IMR-90 (cell line): ENCODE data around the gene CEMIP2. TPM values are rescaled to one million over a fixed set of nuclear protein-coding genes. Genes with fewer than 3 reads are reported as not detected.

Source experiments
- ATAC-seq: fragments of 200-7000 bp; cut with Tn5 transposase; 2 replicates; pipeline ENCODE4 v1.9.1; 2020; ENCODE audit warnings: low read depth, mild to moderate bottlenecking, moderate library complexity
- BruUV-seq: library from RNA; stranded (reverse); fragments of 400-500 nt; replicated peaks from 2 replicates; lab custom pipeline; 2021; lab: Mats Ljungman, UMichigan
- CTCF ChIA-PET: fragments of 300-600 bp; formaldehyde crosslinking; extraction: SDS; loops from one replicate; lab custom pipeline; 2021; ENCODE audit warnings: antibody characterized with exemption; lab: Yijun Ruan, JAX
- POLR2A ChIA-PET: fragments of 300-600 bp; sonication (Branson Sonifier 250); formaldehyde crosslinking; loops from one replicate; lab custom pipeline; 2022; ENCODE audit warnings: antibody characterized with exemption; ENCODE audit not compliant: unreplicated experiment; lab: Charles Lee
- DNase-seq: peaks from one replicate; pipeline ENCODE4 v3.0.0; 2013
- H2AFZ ChIP-seq: replicated peaks from 2 replicates; pipeline ENCODE3; 2013; ENCODE audit warnings: low read length, mild to moderate bottlenecking; ENCODE audit not compliant: poor library complexity
- H2AK5ac ChIP-seq: 2 replicates; pipeline ENCODE4 v1.6.1; 2013; ENCODE audit warnings: low read depth, low read length, inconsistent platforms
- H2AK9ac ChIP-seq: replicated peaks from 2 replicates; pipeline ENCODE3; 2013; ENCODE audit warnings: mild to moderate bottlenecking, low read depth, low read length, moderate library complexity; ENCODE audit not compliant: poor library complexity
- H2BK120ac ChIP-seq: 2 replicates; pipeline ENCODE4 v1.6.1; 2013; ENCODE audit warnings: low read depth, low read length, inconsistent platforms
- H2BK15ac ChIP-seq: 3 replicates; pipeline ENCODE4 v1.6.1; 2013; ENCODE audit warnings: low read depth, low read length, inconsistent platforms
- H2BK20ac ChIP-seq: 2 replicates; pipeline ENCODE4 v1.6.1; 2013; ENCODE audit warnings: low read depth, mild to moderate bottlenecking, inconsistent platforms, low read length, moderate library complexity
- H2BK5ac ChIP-seq: 2 replicates; pipeline ENCODE4 v1.6.1; 2013; ENCODE audit warnings: mild to moderate bottlenecking, low read depth, low read length, inconsistent platforms; ENCODE audit not compliant: poor library complexity, severe bottlenecking
- H3K14ac ChIP-seq: replicated peaks from 2 replicates; pipeline ENCODE4 v1.6.1; 2013; ENCODE audit warnings: low read depth, low read length, inconsistent platforms
- H3K18ac ChIP-seq: 2 replicates; pipeline ENCODE4 v1.6.1; 2013; ENCODE audit warnings: low read depth, low read length, control low read depth
- H3K23ac ChIP-seq: 2 replicates; pipeline ENCODE4 v1.6.1; 2013; ENCODE audit warnings: low read depth, low read length, inconsistent platforms
- H3K27ac ChIP-seq: 2 replicates; pipeline ENCODE4 v1.5.1; 2013; ENCODE audit warnings: mild to moderate bottlenecking, control low read depth, low read length; ENCODE audit not compliant: insufficient read depth
- H3K27me3 ChIP-seq: 2 replicates; pipeline ENCODE4 v1.6.1; 2013; ENCODE audit warnings: low read length; ENCODE audit not compliant: control insufficient read depth, insufficient read depth
- H3K36me3 ChIP-seq: 2 replicates; pipeline ENCODE4 v1.6.1; 2013; ENCODE audit warnings: low read length, mixed read lengths; ENCODE audit not compliant: control insufficient read depth, insufficient read depth
- H3K4ac ChIP-seq: 2 replicates; pipeline ENCODE4 v1.6.1; 2013; ENCODE audit warnings: low read depth, low read length, inconsistent platforms
- H3K4me1 ChIP-seq: 2 replicates; pipeline ENCODE4 v1.6.1; 2013; ENCODE audit warnings: low read length, mixed read lengths; ENCODE audit not compliant: control insufficient read depth, insufficient read depth
- H3K4me2 ChIP-seq: 2 replicates; pipeline ENCODE4 v1.6.1; 2013; ENCODE audit warnings: low read depth, mild to moderate bottlenecking, control low read depth, low read length, moderate library complexity
- H3K4me3 ChIP-seq: 2 replicates; pipeline ENCODE4 v1.5.1; 2013; ENCODE audit warnings: low read depth, mild to moderate bottlenecking, control low read depth, low read length, moderate library complexity; ENCODE audit not compliant: insufficient read depth
- H3K56ac ChIP-seq: 2 replicates; pipeline ENCODE4 v1.6.1; 2013; ENCODE audit warnings: low read length, inconsistent platforms; ENCODE audit not compliant: insufficient read depth; ENCODE audit errors: extremely low read depth
- H3K79me1 ChIP-seq, 2 experiments: 2 replicates each; pipeline ENCODE4 v1.6.1; 2013; ENCODE audit warnings: low read length in 2 of 2, inconsistent platforms in 1 of 2, low read depth in 1 of 2
- H3K9ac ChIP-seq: 2 replicates; pipeline ENCODE4 v1.6.1; 2013; ENCODE audit warnings: low read depth, low read length, control low read depth
- H3K9me1 ChIP-seq: 2 replicates; pipeline ENCODE4 v1.6.1; 2013; ENCODE audit warnings: low read length, inconsistent platforms; ENCODE audit not compliant: insufficient read depth
- H3K9me3 ChIP-seq: 2 replicates; pipeline ENCODE4 v1.6.1; 2013; ENCODE audit warnings: low read length; ENCODE audit not compliant: control insufficient read depth, insufficient read depth
- H4K20me1 ChIP-seq: 2 replicates; pipeline ENCODE4 v1.6.1; 2013; ENCODE audit warnings: low read length, inconsistent platforms; ENCODE audit not compliant: insufficient read depth
- H4K5ac ChIP-seq: 2 replicates; pipeline ENCODE4 v1.6.1; 2013; ENCODE audit warnings: mild to moderate bottlenecking, low read depth, low read length, control low read depth
- H4K8ac ChIP-seq, 2 experiments: 2 replicates each; pipeline ENCODE4 v1.6.1; 2013; ENCODE audit warnings: low read depth in 2 of 2, low read length in 2 of 2, control low read depth in 1 of 2, inconsistent platforms in 1 of 2
- H4K91ac ChIP-seq: 2 replicates; pipeline ENCODE4 v1.6.1; 2013; ENCODE audit warnings: low read depth, low read length, inconsistent platforms; ENCODE audit not compliant: insufficient read depth
- BHLHE40 ChIP-seq: fragments of 150-350 bp; IDR thresholded peaks from 2 replicates; pipeline ENCODE4 v1.6.1; 2016; ENCODE audit warnings: mild to moderate bottlenecking, low read depth, low read length
- WGBS, 2 experiments: methylation state at CpG; one replicate each; pipeline versions ENCODE4 v1.1.5 to v1.1.7; 2013; ENCODE audit warnings: missing lambda C conversion rate in 2 of 2; ENCODE audit not compliant: insufficient read length in 1 of 2; ENCODE audit errors: extremely low coverage in 2 of 2; 5-methylcytosine and 5-hydroxymethylcytosine counted together
- dilution Hi-C: fragments of 300-500 bp; cut with HindIII; formaldehyde crosslinking; loops from one replicate; pipeline ENCODE4 v1.14.3; 2018; ENCODE audit warnings: low sequenced_read_pairs; ENCODE audit not compliant: unreplicated experiment
- in situ Hi-C: fragments of 300-500 bp; cut with MboI; formaldehyde crosslinking; loops from 3 replicates; pipeline ENCODE4 v1.14.3; 2019; ENCODE audit warnings: low sequenced_read_pairs, inconsistent platforms, mixed read lengths
- intact Hi-C: fragments of 100-400 bp; cut with micrococcal nuclease; formaldehyde crosslinking; loops from 2 replicates; pipeline ENCODE4 v1.10.0; 2022
- polyA plus RNA-seq, 3 experiments: library from polyadenylated mRNA; depleted of rRNA; stranded (reverse); fragments of >200 nt; gene quantifications; 2 replicates each; pipeline ENCODE4 v1.2.3, GENCODE V29; 2012; ENCODE audit warnings: low replicate concordance in 1 of 3
- total RNA-seq: library from RNA; depleted of rRNA; stranded (reverse); fragments of >200 nt; gene quantifications from 2 replicates; pipeline ENCODE4 v1.2.3, GENCODE V29; 2012

Gene CEMIP2
- total and polyA plus RNA-seq, 2 of the 4 experiments (the other 2 are of a cell fraction): 65.2 to 67.4 TPM

GRCh38 chr9:71733176-71733575 lies 35.1 kb downstream of the CEMIP2 start:
- no CpG with 5 or more reads among the region's 1 CpG for WGBS, 2 experiments
- no peak overlapping the region for H2BK20ac ChIP-seq
- dilution Hi-C loops (no loop called here), in situ Hi-C loops (loop anchor here (25.0 kb wide), 3 partner anchors 829 to 1446 kb away; no protein-coding TSS in a partner anchor), intact Hi-C loops (no loop called here)
- H2AFZ ChIP-seq: no peak overlapping the region
- H3K9me3 ChIP-seq: no peaks in the 10 kb centered on the region
- no peak overlapping the region for H2BK15ac ChIP-seq
- CTCF ChIA-PET: no interaction called here
- peaks cover 23% of the 10 kb centered on the region for H3K36me3 ChIP-seq
- no peak overlapping the region for H3K23ac ChIP-seq
- ATAC-seq: 0 out of 2 replicates have a peak, but pooled peaks have one; percentile 29
- H3K4me1 ChIP-seq: peaks cover 6% of the 10 kb centered on the region
- H4K20me1 ChIP-seq: no peaks in the 10 kb centered on the region
- H3K4ac ChIP-seq: no peak overlapping the region
- no peaks in the 10 kb centered on the region for H3K27me3 ChIP-seq
- H2BK5ac ChIP-seq: no peak overlapping the region
- TF ChIP-seq BHLHE40: no peak
- H2AK5ac ChIP-seq: no peak overlapping the region
- no peak overlapping the region for H2AK9ac ChIP-seq
- BruUV-seq: no TSS peak
- H3K27ac ChIP-seq: no peak overlapping the region
- H3K56ac ChIP-seq: no peak overlapping the region
- no peak overlapping the region for H3K4me3 ChIP-seq
- no peak overlapping the region for H4K5ac ChIP-seq
- H3K4me2 ChIP-seq: no peak overlapping the region
- no peak overlapping the region for H3K9ac ChIP-seq
- no peak overlapping the region for H2BK120ac ChIP-seq
- H3K14ac ChIP-seq: no peak overlapping the region
- no peak overlapping the region for H4K8ac ChIP-seq
- H3K9me1 ChIP-seq: peaks cover 13% of the 10 kb centered on the region
- no peak overlapping the region for H4K91ac ChIP-seq
- H3K18ac ChIP-seq: no peak overlapping the region
- POLR2A ChIA-PET: interaction anchor here (0.6 kb wide), 1 partner anchor 9 kb away, joined by 3 read pairs; no protein-coding TSS in a partner anchor
- peak; percentile 44 for DNase-seq
- H3K79me1 ChIP-seq: peaks cover 17 to 40% of the 10 kb centered on the region in 2 experiments
